HG03108 (cell line): ENCODE measurements around the gene TAF10.

ENCODE experiments used
- ATAC-seq: cut with Tn5 transposase; IDR thresholded peaks from one replicate; pipeline ENCODE4 v1.9.1; 2021; ENCODE audit warnings: moderate library complexity; ENCODE audit not compliant: unreplicated experiment

Gene TAF10

DNA sequence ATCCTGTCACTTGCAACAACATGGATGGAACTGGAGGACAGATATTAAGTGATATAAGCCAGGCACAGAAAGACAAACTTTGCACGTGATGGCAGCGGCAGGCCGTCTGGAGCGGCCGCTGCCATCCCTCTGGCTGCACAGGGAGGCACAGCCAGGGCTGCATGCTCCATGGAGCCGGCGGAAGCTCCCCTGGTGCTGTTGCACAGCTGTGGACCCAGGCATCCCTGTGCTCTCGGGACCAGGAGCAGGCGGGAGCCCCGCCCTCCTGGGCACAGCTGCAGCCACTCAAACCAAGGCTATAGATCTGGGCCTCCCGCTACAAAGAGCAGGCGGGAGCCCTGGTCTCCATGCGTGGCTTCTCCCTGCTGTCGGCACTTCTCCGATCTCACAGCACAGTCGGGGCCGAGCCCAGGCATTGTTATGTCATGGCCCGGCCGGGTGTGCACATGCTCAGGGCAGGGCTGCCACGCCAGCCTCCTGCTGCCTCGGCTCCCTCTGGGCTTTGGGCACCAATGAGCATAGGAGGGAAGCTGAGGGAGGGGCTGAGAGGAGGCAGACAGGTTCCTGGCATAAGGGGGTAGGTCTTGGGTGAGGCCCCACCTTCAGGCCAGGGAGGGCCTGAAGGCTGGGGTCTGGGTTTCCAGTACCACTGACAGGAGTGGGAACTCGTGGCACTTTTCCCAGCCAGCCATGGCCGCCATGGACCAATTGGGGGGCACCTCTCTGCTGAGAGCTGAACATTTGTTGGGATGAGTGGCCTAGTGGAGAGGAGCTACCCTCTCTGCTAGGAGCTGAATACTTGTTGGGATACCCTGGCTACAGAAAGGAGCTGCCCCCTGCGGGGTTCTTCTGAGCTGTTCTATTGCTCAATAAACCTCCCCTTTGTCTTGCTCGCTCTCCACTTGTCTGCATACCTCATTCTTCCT lies 25.3 kb downstream of the TAF10 start:
- no peak for ATAC-seq

DNA sequence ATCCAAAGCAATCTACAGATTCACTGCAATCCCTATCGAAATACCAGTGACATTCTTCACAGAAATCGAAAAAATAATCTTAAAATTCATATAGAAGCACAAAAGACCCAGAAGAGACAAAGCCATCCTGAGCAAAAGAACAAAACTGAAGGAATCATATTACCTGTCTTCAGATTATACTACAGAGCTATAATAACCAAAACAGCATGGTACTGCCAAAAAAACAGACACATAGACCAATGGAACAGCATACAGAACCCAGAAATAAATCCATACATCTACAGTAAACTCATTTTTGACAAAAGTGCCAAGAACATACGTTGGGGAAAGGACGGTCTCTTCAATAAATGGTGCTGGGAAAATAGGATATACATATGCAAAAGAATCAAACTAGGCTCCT lies 27.5 kb downstream of the TAF10 start:
- ATAC-seq: no peak

DNA sequence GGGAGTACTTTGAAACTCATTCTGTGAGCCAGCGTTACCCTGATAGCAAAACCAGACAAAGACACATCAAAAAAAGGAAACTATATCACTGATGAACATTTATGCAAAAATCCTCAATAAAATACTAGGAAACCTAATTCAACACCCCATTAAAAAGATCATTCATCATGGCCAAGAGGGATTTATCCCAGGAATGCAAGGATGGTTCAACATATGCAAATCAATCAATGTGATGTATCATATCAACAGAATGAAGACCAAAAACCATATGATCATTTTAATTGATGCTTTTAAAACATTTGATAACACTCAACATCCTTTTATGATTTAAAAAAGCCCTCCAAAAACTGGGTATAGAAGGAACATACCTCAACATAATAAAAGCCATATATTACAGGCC lies 28.4 kb downstream of the TAF10 start:
- ATAC-seq: no peak

DNA sequence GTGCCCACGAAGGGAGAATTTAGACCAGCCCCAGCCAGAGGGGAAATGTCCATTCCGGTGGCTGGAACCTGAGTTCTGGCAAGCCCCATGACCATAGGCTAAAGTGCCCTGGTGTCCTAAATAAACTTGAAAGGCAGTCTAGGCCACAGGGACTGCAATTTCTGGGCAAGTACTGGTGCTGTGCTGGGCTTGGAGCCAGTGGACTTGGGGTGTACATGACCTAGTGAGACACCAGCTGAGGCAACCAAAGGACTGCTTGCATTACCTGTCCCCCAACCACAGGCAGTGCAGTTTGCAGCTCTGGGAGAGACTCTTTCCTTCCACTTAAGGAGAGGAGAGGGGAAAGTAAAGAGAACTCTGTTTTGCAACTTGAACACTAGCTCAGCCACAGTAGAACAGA lies 32.3 kb downstream of the TAF10 start:
- ATAC-seq: no peak

DNA sequence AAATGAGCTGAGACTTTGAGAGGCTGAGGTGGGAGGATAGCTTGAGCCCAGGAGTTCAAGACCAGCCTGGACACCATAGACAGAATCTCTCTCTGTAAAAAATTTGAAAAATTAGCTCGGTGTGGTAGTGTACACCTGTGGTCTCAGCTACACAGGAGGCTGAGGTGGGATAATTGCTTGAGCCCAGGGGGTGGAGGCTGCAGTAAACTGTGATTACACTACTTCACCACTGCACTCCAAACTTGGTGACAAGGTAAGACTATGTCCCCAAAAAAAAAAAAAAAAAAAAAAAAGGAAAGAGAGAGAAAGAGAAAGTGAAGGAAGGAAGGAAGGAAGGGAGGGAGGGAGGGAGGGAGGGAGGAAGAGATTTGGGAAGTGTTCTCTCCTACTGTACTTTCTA lies 33.9 kb downstream of the TAF10 start:
- no peak for ATAC-seq

DNA sequence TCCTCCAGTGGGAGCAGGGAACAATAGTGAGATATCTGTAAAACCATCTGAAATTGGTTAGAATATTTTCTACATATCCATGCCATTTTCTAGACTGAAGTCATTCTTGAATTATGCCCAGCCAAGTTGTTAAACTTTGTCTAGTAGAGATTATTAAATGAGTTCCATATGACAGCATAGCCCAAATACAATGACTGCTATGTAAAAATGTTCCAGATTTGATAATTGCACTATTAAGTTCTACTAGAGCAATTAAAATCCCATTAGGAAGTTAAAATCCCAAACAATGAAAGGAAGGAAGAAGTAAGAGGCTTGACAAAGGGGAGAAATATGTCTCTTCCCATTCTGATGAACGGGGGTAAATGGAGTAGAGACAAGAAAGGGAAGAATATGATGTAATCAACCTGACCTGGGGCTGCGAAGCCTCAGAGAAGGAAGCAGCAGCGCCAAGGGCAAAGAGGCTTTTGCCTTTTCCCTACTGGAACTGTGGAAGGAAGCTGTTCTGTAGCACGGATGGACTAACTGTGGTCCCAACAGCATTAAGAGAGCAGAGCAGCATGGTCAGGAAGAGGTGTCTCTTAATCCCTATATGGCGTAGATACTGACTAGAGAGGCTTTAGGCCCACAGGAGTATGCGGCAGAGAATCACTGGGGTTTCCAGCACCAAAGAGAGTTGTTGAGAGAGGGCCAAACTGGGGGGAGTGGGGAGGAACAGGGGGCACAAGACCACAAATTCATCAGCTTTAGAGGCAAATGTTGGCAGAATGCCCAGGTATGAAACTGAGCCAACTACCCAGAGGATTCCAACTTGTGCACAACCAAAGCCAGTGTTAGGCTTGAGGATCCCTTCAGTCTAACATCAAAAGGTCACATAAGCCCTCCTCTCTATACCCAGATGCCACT lies 35.3 kb downstream of the TAF10 start:
- ATAC-seq: no peak

DNA sequence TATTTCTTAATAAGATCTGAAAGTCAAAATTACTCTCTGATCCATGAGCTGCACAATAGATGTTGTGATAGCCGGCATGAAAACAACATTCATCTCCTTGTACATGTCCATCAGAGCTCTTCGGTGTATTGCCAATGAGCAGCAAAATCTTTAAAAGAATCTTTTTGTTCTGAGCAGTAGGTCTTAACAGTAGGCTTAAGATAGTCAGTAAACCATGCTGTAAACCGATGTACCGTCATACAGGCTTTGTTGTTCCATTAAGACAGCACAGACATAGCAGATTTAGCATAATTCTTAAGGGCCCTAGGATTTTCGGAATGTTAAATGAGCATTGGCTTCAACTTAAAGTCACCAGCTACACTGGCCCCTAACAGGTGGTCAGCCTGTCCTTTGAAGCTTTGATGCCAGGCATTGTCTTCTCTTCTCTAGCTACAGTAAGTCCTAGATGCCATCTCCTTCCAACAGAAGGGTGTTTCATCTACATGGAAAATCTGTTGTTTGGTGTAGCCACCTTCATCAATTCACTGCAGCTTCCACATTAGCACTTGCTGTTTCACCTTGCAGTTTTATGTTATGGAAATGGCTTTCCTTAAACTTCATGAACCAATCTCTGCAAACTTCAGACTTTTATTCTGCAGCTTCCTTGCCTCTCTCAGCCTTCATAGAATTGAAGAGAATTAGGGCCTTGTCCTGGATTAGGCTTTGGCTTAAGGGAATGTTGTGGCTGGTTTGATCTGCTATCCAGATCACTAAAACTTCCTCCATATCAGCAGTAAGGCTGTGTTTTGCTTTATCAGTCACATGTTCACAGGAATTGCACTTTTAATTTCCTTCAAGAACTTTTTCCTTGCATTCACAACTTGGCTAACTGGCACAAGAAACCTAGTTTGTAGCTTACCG lies 37.0 kb downstream of the TAF10 start:
- ATAC-seq: no peak

DNA sequence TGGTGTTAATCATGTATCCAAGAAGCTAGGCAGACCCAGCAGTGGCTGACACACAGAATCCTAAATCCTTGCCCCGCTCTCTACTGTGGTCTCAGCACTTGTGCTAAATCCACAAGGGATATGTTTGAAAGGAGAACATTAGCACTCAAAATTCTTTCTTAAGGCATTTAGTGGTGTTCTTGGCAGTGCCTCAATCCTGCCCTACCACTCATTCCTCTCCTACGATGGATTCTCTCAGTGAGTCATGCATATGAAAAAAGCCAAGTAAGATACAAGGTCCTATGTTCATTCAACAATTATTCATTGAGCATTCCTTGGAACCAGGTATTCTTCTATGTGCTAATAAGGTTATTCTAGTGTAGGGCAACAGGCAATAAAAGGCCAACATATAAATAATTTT lies 39.8 kb downstream of the TAF10 start:
- no peak for ATAC-seq

DNA sequence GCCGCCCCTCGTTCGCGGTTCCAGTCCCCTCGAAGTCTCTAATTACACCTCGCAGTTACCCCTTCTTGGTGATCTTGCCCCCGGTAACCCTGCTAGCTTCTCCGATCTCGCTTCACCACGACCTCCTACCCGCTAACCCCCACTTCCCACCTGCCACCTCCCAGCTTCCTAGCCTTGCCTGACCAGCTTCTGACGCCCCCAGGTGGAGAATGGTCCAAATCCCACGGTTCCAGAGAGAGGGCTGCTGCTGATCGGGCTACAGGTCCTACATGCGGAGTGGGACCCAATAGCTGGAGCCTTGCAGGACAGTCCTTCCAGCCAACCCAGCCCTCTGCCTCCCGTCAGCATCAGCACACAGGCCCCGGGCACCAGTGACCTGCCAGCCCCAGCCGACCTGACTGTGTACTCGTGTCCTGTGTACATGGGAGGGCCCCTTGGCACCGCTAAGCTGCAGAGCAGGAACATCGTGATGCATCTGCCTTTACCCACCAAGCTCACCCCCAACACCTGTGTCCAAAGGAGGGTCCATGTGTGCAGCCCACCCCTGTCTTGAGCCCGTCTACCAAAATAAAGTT lies 40.5 kb downstream of the TAF10 start:
- no peak for ATAC-seq

DNA sequence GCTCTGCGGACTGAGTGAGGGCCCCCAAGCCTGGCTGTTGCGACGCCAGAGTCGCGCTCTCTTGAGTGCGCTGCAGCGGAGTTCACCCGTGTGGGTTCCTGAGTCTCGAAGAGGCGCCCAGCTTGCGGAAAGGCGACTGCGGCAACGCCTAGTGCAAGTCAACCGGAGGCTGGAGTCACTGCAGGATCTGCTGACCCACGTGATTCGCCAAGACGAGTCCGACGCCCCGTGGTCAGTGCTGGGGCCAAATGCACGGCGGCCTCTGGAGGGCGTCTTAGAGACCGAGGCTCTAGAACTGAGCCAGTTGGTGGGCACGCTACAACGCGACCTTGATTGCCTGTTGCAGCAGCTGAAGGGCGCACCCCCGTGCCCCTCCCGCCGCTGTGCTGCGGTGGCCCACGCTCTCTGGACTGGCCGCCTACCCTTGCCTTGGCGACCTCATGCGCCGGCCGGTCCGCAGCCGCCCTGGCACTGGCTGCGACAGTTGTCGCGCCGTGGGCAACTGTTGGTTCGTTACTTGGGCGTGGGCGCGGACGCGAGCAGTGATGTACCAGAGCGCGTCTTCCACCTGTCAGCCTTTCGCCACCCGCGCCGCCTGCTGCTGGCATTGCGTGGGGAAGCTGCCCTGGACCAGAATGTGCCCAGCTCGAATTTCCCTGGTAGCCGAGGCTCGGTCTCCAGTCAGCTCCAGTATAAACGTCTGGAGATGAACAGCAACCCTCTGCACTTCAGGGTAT lies 41.2 kb downstream of the TAF10 start:
- ATAC-seq: no peak

DNA sequence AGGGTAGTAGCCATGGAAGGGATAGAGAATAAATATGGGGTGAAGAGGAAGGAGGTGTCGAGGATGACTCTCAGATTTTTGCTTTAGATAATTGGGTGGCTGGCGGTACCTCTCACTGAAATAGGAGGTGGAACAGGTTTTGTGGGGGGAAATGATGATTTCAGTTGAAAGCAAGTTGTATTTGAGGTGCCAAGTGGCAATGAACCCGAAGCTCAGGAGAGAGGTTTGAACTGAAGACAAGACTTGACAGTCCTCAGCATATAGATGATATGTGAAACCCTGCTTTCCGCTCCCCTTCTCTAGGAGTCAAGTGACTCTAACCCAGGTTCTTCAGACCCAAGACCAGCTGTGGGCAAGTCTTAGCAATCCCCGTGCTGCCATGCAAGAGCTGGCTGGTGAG lies 42.3 kb downstream of the TAF10 start:
- no peak for ATAC-seq

DNA sequence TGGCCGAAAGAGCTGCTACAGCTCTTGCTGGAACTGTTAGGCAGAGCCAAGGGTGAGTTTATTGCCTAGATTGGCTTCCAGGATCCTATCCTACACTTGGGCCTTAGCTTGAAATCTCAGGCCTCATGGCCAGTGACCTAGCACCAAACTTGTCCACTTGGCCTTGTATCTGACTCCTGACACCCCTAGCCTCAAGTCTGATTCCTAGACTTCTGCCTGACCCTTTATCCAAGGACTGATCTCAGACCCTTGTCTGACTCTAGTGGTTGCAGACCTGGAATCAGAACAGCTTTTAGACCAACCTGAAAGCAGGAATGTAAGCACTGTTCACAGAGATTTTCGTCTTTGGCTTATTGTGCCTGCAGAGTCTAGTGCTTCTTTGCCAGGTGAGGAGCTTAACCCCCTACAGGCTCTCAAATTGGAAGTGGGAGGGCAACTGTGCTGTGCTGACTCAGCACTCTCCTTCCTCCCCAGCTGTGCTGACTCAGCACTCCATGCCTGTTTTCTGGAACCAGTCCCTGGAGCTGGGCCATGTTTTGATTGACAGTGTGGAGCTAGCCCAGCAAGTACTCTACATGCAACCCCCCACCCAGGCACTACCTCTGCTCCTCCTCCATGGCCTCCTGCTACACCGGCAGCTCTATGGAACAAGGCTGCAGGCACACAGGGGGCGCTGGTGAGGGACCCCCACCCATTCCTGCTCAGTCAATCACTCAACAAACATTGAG lies 43.7 kb downstream of the TAF10 start:
- no peak for ATAC-seq

DNA sequence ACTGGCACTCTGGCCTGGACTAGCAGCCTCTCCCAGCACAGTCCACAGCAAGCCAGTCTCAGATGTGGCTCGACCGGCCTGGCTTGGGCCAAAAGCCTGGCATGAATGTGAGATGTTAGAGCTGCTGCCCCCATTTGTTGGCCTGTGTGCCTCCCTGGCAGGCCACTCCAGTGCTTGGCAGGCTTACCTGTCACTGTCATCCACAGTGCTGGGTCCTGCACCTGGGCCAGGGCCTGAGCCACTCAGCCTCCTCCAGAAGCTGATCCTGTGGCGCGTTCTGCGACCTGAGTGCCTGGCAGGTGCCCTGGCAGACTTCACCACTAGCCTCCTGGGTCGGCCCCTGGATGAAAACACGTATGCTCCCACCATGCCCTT lies 44.7 kb downstream of the TAF10 start:
- no peak for ATAC-seq

DNA sequence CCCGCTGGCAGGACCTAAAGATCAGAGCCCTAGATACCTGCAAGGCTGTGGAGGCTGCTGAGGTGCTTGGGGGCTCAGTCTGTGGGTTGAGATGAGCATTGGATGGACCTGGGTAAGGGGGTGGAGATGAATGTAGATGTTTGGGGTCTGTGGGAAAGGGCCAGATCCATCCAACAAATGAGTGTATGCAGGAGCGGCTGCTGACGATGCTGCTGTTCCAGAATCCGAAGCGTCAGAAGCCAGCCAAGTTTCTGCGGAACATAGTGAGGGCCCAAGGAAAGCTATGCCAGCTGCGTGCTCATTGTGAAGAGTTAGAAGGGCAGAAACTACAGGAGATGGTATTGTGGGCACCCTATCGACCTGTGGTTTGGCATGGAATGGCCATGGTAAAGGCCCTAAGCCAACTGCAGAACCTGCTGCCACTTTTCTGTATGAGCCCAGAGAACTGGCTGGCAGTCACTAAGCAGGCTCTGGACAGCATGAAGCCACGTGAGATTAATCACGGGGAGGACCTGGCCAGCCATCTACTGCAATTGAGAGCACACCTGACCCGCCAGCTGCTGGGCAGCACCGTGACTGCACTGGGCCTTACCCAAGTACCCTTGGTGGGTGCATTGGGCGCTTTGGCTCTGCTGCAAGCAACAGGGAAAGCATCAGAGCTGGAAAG lies 45.2 kb downstream of the TAF10 start:
- ATAC-seq: no peak

DNA sequence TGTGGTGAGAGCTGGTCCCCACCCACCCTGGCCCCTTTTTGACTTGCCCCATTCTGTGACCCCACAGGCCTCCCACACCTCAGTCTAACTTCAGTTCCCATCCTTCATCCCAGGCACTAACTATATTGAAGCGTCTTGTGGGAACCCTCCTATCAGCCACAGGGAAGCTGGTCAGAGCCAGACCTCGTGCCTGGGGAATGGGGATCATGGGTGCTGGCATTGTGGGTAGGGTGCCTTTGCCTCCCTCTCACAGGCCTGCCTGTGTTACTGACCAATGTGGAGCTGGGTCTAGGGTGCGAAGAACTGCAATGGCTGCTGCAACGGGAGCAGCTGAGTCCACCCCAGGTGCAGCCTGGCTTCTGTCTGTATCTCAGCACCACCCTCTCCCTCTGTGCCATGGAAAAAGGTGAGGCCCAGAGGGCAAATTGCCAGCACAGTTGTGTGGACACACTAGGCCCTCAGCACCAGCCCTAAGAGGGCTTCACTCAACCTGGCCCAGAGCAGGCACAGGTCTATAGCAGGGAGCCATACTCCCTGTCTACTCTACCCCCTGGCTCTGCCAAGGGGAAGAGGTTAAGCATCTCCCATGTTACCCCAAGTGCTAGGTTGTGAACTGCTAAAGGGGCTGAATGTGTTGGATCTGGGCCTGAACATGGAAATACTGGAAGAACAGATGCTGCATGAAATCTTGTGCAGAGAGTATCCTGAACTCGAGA lies 45.9 kb downstream of the TAF10 start:
- ATAC-seq: no peak

DNA sequence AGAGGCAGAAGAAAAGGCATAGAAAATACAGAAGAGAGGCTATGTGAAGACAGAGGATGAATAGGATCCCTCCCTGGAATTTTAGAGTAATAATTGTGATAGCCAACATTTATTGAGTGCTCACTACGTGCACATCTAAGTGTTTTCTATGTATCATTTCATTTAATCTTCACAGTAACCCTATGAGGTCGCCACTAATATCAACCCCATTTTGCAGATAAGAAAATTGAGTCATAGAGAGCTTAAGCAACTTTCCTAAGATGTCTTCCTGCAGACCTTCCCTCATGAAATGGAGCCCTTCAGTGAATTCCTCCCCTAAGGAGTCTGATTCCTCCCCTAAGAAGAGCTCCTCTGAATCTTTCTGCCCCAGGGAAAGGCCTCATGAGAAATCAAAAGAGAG lies 46.7 kb downstream of the TAF10 start:
- ATAC-seq: no peak

DNA sequence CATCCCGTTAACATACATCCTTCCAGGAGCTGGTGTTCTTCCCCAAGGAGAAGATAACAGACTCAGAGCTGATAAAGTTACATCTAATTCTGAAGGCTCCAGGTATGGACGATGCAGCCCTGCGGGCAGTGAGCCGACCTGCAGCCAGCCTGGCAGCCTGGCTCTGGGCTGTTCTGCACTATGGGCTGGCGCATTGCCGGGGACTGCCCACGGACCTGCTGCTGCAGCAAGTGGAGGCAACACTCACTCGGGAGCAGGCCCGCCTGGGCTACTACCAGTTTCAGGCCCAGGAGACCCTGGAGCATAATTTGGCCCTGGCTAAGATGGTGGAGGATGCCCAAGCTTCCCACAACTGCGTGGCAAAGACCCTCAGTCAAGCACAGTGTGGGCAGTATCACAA lies 48.3 kb downstream of the TAF10 start:
- ATAC-seq: no peak

DNA sequence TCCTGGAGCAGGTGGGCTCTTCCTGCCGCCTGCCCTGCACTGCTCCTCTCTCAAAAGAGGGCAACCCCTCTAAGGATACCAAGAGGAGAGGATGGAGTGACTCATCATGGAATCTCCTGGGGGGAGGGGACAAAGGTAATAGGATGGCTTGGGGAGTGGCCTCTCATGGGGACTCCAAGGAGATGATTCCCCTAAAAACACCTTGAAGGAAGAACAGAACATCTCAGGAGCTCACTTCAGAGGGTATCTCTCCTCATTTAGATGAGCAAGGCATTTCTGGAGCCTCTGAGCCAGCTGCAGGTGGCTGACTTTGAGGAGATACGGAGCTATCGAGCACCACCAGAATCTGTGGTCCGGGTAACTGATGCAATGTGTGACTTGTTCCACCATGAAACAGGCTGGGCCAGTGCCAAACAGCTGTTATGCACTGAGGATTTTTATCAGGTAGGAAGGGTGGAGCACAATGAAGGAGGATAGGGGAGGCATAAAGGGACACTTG lies 48.8 kb downstream of the TAF10 start:
- ATAC-seq: no peak
